NCI-H128 (cell line): ENCODE data around the gene TMEM170B.

Experiments
- DNase-seq: peaks from one replicate; lab custom pipeline; 2025; ENCODE audit not compliant: unreplicated experiment; lab: John Stamatoyannopoulos, UW

Gene TMEM170B

GRCh38 chr6:11584244-11584643 is 46.7 kb downstream of the TMEM170B start:
- DNase-seq = no peak

GRCh38 chr6:11585426-11586016 is 48.0 kb downstream of the TMEM170B start:
- no peak for DNase-seq

GRCh38 chr6:11586117-11586516 is 48.6 kb downstream of the TMEM170B start:
- no peak for DNase-seq

- DNase-seq = no peak
These were observed 49.0 kb downstream of the TMEM170B start for GRCh38 chr6:11586536-11586935.

- no peak for DNase-seq
These were observed 51.7 kb downstream of the TMEM170B start for GRCh38 chr6:11589261-11589660.

- no peak for DNase-seq
These were observed 54.9 kb downstream of the TMEM170B start for GRCh38 chr6:11592294-11592906.

- no peak for DNase-seq
These were observed 55.5 kb downstream of the TMEM170B start for GRCh38 chr6:11593096-11593495.

- DNase-seq = no peak
These were observed 58.4 kb downstream of the TMEM170B start for GRCh38 chr6:11595903-11596302.

GRCh38 chr6:11596640-11597237 is 59.2 kb downstream of the TMEM170B start:
- DNase-seq = no peak

GRCh38 chr6:11598687-11599086 is 61.1 kb downstream of the TMEM170B start:
- no peak for DNase-seq

GRCh38 chr6:11600251-11600650 is 62.7 kb downstream of the TMEM170B start:
- DNase-seq = no peak

- DNase-seq = no peak
These were observed 64.4 kb downstream of the TMEM170B start for GRCh38 chr6:11601776-11602605.

- no peak for DNase-seq
These were observed 66.7 kb downstream of the TMEM170B start for GRCh38 chr6:11604215-11604614.

GRCh38 chr6:11604836-11605506 is 67.4 kb downstream of the TMEM170B start:
- no peak for DNase-seq

GRCh38 chr6:11605507-11605905 is 68.0 kb downstream of the TMEM170B start:
- DNase-seq = no peak

- no peak for DNase-seq
These were observed 68.8 kb downstream of the TMEM170B start for GRCh38 chr6:11606332-11606731.

- no peak for DNase-seq
These were observed 69.8 kb downstream of the TMEM170B start for GRCh38 chr6:11607383-11607782.

- no peak for DNase-seq
These were observed 71.2 kb downstream of the TMEM170B start for GRCh38 chr6:11608600-11609323.

- no peak for DNase-seq
These were observed 71.9 kb downstream of the TMEM170B start for GRCh38 chr6:11609324-11610071.

GRCh38 chr6:11613336-11613735 is 75.8 kb downstream of the TMEM170B start:
- DNase-seq = no peak
